Activated CD8-positive, alpha-beta memory T cell treated with anti-CD3 and anti-CD28 coated beads, Interleukin-2, amount 50 U/mL, for 48 hours (primary cell): ENCODE results near the gene GNG7.
"Not testable (repeated sequence)": the region's sequence is repeated elsewhere in the genome, so short reads cannot be mapped to it uniquely, and the experiment has no call there.

Experiments used
- DNase-seq: peaks from one replicate; pipeline ENCODE4 v3.0.0-alpha.2; 2020

Gene GNG7

DNA sequence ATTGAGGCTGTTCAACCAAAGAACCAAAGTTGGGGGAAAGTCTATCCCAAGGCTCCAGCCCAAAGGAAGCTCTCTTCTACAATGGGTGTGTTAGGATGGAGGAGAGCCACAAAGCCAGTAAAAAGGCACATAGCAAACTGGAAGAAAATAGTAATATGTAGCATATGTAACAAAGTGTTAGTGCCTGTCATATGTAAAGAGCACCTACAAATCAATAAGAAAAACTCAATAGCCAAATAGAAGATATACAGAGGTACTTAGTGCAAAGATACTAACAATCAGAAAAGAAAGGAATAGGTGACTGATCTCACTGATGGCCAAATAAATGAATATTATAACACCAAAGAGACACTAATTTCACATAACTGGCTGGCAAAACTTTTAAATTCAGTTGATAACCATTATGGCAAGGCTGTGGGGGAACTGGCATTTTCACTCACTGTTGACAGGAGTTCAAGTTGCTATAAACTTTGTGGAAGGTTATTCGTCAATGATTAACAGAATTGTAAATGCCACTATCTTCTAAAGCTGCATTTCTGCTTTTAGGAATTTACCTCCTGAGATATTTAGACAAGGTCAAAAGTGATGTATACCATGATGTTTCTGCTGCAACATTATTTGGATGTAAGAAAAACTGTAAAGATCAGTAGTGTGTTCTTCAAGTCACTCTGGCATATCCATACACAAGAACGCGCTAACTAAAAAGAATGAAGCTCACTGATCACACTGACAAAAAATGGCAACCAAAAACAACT is 110.8 kb downstream of the GNG7 start:
- DNase-seq: no peak

DNA sequence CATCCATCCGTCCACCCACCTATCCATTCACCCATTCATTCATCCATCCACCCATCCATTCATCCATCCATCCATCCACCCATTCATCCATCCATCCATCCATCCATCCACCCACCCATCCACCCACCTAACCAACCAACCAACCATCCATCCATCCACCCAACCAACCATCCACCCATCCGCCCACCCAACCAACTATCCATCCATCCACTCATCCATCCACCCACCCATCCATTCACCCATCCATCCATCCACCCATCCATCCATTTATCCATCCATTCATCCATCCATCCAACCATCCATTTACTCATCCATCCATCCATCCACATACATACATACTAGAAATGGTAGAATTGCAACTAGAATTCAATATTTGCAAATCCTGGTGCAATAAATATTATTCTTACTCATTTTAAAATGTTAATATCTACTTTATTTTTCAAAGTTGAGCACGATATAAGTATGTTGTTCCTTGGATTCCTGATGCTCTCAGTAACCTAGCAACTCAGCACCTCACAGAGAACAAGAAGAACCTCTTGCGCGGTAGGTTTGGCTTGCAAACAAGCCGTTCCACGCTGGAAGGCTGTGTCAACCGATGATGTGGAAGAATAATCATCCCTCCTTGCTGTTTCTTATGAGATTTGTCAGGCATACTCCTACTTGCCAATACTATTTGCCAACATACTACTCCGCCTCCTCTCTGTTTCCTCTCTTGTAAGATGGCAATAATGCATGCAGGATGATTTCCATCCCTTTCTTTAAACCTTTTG is 111.7 kb downstream of the GNG7 start:
- DNase-seq: no peak

DNA sequence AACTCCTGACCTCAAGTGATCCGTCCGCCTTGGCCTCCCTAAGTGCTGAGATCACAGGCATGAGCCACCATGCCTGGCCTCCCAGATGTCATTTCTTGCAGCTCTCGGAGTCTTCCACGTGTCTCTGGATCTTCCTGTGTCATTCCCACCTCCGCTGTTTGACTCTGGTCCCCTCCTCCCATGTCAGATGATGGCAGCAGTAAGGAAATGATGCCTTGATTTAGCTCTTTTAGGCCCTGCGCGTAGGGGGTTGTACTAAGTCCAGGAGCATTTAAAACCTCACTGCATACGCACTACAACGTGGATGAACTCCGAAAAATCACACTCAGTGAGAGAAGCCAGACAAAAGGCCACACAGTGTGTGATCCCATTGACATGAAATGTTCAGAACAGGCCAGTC is 113.1 kb downstream of the GNG7 start:
- DNase-seq: no peak

DNA sequence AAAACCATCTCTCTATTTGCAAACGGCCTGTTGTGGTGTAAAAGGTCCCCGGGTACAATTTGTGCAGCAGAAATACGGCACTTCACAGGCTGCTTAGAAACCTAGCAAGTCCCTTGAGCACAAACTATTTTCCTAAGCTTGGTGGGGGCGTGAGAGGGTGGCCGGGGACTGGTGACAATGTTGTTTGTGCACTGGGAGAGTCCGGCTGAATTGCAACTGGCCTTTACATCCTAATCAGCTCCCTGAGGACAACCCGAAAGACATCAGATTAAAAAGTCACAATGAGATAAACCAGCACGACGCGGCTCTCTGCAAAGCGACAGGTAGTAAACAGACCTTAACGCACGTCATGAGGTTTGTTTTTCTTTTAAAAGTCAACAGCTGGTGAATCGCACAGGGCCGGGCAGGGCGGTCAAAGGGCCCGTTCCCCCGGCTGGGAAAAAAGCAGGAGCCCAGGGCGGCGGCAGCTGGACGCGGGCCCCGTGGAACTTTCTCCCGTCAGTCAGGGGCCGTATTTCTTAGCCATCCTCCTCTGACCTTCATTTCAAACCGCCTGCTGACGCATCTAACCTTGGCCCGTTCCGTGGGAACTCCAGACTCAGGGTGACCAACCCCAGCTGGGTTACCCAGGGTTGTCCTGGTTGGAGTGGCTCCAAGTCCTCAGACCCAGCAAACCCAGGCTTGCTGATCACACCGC is 114.3 kb downstream of the GNG7 start:
- no peak for DNase-seq

DNA sequence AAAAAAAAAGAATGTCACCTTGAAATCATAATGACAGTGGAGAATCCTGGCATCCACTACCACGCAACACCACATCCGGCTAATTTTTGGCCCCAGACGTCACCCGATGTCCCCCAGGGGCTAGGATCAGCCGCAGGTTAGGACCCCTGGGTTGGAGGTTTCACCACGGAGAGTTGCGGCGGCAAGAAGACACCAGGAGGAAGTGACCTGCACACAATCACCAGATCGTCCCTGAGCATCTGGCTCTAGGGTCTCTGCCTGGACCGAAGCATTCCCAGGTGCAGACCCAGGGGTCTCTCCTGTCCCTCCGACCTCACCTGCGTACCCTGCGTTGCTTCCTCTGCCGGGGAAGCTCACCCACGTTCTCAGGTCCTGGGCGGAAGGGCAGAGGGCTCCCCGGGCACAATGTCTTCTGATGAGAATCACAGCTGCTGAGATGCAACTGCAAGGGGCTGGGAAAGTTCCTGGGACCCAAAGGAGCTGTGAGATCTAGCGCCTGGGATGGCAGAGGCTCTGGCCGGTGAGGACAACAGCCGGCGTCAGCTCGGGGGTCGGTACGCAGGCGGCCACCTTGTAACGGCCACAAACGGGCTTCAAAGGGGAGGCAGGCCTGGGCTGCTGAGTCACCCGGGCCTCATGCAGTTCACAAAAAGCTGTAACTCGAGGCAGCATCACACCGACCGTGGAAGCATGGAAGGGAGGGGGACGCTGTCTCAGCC is 115.3 kb downstream of the GNG7 start:
- DNase-seq: no peak

DNA sequence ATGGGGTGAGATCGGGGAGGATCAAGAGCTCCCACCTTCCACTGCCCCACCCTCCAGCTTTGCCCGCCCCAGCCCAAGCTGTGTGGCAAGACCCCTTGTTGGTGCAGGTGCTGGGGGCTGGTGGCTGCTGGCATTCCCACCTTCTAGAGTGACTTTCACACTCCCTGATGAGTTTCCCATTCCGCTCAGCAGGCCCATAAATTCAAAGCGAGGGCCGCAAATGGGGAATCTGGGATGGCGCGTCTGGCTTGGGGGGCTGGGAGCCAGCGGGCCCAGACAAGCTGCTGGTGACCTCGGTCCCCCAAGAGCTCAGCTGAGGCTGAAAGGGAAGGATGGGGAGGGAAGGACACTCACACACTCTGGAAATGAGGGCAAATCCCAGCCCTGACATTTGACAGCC is 116.3 kb downstream of the GNG7 start:
- no peak for DNase-seq

DNA sequence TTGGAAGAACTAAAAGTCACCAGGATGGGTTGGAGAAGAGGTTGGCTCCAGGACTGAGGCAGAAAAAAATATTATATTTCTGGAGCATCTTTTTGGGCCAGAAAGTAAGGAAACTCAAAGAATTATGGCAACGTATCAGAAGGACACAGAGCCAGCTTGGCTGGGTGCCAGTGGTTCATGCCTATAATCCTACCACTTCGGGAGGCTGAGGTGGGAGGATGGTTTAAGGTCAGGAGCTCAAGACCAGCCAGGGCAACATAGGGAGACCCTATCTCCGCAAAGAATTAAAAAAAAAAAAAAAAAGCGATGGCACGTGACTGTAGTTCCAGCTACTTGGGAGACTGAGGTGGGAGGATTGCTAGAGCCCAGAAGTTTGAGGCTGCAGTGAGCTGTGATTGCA is 118.5 kb downstream of the GNG7 start:
- DNase-seq: no peak

DNA sequence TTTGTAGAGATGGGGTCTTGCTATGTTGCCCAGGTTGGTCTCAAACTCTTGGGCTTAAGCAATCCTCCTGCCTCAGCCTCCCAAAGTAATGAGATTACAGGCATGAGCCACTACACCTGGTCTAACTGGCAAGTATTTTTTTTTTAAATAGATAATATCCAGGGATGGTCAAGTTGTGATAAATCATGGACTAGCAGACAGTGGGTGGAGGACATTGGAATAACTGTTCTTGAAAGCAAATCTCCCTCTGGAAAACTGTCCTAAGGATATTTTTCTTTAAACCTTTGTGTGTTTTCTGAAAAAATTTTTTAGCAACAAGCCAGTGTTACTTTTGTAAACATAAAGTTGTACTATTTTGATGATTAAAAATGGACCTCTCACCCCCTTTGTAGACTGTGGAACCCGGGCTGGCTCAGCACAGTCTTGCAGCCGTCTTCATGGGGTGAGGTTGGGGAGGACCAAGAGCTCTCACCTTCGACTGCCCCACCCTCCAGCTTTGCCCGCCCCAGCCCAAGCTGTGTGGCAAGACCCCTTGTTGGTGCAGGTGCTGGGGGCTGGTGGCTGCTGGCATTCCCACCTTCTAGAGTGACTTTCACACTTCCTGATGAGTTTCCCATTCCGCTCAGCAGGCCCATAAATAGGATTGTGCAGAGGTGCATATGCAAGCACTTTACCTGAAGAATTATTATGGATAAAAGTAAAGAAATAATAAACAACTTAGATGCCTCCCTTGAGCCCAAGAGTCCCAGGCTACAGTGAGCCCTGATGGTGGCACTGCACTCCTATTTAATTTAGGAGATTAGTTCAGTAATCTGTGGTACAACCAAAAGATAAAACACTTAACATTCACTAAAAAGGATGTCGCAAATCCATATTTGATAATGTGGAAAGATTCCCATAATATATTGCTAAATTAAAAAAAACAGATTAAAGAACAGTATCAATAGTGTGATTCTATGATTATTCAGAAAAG is 119.2 kb downstream of the GNG7 start:
- DNase-seq: no peak

DNA sequence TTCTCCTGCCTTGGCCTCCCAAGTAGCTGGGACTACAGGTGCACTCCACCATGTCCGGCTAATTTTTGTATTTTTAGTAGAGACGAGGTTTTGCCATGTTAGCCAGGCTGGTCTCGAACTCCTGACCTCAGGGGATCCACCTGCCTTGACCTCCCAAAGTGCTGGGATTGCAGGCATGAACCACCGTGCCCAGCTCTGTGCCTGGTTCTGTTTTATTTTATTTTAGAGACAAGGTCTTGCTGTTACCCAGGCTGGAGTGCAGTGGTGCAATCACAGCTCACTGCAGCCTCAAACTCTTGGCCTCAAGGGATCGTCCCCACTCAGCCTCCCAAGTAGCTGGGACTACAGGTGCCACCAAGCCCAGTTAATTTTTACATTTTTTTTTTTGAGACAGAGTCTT is 122.1 kb downstream of the GNG7 start:
- DNase-seq: not testable (repeated sequence)

DNA sequence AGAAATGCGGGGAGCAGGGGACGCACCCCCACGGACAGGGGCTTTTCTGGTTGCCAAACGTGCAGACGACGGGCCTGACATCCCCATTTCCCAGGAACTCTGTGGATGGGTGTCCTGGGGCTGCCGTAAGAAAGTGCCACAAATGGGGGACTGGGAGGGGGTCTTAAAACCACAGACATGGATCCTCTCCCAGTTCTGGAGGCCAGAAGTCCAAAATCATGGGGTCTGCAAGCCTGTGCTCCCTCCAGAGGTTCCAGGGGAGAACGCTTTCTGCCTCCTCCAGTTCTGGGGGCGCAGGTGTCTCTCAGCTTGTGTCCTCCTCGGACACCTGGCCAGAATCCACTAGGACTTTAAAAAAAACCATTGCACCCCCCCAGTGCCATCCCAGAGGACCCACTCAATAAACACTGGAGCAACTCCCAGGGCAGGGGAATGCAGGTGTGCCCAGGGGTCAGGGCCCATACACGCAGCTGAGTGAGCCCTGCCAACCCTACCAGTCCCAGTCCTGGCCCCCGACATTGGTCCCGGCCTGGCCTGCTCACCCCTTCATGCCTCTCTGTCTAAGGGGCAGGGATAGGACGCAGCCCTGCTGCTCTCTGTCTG is 122.7 kb downstream of the GNG7 start:
- no peak for DNase-seq

DNA sequence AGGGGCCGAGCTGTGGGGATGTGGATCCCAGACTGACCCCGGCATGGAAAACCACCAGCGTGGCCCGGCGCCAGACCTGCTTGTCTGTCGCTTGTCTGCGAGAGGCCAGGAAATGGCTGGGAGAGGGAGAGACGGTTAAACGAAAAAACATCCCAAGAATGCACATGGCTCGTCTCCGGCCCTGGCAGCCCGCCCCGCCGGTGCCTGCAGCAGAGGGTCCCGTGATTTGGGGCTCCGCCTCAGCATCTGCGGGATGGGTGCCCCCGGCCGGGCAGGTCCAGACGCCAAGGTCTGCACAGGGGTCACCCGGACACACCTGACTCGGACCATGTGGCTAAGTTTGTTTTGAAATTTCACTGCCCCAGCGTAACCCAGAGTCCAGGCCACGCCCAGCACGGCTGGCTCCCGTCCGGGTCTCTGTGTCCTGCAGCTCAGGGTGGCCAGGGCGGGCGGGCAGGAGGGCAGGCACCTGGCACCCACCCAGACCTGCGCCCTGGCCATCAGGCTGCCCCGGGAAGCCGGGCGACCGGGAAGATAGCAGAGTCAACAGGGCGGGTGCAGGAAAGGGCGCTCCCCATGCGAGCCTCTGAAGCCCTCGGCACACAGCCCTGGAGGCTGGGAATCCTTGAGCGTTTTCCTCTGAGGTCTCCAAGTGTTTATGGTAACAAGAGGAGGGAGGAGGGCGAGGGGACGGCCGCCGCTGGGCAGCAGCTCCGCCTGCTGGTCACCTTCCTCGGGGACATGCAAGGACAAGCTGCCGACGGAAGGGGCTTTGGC is 123.4 kb downstream of the GNG7 start:
- peak; percentile 79 for DNase-seq

DNA sequence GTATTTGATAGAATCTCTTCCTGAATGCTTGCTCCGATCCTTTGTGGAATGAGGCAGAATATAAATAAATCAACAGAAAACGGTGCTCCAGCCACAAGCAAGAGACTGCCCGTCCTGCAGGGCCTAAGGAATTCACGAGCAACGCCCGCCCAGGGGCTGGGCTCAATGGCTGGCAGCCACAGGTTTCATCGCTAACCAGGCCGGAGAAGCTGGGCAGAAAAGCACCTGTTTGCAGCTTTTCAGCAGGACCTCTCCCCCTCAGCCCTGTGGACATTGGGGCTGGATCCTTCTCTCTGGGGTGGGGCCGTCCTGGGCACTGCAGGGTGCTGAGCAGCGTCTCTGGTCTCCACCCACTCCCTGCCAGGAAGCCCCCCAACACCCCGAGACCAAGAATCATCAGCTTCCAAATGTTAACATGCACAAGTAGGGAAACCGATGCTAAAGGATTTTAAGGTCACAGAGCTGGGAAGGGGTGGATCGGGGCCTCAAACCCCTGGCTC is 124.1 kb downstream of the GNG7 start:
- DNase-seq: no peak

DNA sequence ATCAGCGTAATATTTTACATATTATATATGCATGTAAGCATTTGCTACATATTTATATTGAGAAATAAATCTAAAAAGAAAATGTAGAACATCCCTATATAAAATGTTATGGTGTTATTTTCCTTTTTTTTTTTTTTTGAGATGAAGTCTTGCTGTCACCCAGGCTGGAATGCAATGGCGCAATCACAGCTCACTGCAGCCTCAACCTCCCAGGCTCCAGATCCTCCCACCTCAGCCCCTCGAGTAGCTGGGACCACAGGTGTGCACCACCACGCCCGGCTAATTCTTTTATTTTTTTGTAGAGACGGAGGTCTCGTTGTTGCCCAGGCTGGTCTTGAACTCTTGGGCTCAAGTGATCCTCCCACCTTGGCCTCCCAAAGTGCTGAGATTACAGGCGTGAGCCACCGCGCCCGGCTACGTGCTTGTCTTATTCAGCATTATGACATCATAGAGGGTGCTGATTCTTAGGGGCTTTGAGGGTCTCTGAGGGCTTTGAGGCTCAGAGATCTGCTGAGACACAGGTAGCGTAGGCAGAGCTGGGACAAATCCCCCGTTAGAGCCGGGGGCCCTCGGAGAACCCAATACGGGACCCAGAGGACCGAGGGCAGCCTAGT is 124.7 kb downstream of the GNG7 start:
- no peak for DNase-seq

DNA sequence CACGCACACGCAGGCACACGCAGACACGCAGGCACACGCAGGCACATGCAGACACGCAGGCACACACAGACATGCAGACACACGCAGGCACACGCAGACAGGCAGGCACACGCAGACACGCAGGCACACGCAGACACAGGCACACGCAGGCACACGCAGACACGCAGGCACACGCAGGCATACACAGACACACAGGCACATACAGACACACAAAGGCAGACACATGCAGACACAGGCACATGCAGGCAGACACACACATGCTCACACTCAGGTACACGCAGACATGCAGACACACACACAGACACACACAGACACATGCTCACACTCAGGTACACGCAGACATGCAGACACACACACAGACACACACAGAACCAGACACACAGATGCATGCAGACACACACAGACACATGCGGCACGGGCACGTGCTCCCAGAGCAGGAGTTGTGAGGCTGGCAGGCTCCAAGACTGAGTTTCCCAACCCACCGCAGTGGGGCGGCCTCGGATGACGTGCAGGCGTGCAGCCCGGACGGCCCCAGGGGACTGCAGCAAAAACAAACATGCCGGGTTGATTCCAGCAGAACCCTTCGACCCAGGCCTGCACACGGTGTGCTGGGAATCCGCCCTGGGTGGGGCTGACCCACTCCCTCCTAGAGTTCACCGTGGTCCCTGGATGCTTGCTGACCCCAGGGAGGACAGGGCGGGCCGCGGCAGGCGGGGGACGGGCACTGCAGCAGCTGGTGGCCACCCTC is 126.6 kb downstream of the GNG7 start:
- DNase-seq: no peak

DNA sequence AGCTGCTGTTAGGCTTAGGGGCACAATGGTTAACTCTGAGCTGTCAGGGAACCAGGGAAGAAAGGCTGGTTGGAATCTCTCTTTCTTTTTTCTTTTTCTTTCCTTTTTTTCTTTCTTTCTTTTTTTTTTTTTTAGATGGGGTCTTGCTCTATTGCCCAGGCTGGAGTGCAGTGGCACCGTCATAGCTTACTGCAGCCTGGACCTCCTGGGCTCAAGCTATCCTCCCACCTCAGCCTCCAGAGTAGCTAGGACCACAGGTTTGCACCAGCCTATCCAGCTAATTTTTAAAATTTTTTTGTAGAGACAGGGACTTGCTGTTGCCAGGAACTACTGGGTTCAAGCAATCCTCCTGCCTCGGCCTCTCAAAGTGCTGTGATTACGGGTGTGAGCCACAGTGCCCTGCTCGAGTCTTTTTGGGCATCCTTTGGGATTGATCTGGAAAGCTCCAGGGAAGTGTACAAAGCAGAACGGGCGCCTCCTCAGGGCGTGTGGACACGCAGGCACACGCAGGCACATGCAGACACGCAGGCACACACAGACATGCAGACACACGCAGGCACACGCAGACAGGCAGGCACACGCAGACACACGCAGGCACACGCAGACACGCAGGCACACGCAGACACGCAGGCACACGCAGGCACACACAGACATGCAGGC is 127.4 kb downstream of the GNG7 start:
- DNase-seq: no peak

DNA sequence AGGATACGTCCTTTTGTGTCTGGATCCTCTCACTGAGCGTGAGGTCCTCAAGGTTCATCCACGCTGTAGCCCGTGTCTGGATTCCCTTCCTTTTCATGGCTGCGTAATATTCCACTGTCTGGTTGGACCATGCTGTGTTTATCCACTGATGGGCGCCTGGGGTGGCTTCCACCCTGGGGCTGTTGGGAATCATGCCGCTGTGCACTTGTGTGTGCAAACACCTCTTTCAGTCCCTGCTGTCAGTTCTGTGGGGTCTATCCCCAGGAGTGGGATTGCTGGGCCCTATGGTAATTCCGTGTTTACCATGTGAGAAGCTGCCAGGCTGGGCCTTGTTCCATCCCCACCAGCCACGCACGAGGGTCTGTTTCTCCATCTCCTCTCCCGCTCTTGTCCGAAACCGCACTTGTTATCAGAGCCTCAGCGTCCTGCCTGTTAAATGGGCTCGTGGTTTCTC is 128.0 kb downstream of the GNG7 start:
- no peak for DNase-seq

DNA sequence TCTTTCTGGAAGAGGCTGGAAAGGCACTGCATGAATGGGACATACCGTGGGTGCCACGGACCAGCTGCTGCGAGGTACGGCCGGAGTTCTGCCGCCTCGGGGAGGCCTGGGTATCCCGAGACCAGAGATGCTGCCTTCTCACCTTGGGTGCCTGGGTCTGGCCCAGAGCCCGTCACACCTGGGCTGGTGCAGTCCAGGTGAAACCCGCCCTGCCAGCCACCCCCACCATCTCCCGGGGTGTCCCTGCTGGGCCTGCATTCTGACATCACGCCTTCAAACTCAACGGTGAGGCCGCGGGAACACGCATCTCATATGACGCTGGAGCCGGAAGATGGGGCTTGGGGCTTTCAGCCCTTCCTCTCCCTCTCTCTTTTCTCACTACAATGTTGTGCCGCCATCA is 128.6 kb downstream of the GNG7 start:
- DNase-seq: no peak

DNA sequence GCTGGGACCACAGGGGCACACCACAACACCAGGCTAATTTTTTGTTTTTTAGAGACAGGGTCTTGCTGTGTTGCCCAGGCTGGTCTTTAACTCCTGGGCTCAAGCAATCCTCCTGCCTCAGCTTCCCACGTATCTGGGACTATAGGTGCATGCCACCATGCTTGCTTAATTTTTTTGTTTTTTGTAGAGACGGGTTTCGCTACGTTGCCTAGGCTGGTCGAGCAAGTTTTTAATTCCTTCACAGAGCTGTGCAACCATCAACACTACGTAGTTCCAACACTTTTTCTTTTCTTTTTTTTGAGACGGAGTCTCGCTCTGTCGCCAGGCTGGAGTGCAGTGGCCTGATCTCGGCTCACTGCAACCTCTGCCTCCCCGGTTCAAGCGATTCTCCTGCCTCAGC is 130.3 kb downstream of the GNG7 start:
- DNase-seq: not testable (repeated sequence)
